NCI-H1092 (cell line): ENCODE results near the gene KASH5.
A peak's percentile ranks its signal among the peaks of the same experiment; 100 is the strongest.
"Not testable (repeated sequence)": the region's sequence is repeated elsewhere in the genome, so short reads cannot be mapped to it uniquely, and the experiment has no call there.

ENCODE experiments used
- DNase-seq: peaks from one replicate; lab custom pipeline; 2025; lab: John Stamatoyannopoulos, UW

The KASH5 gene

DNA sequence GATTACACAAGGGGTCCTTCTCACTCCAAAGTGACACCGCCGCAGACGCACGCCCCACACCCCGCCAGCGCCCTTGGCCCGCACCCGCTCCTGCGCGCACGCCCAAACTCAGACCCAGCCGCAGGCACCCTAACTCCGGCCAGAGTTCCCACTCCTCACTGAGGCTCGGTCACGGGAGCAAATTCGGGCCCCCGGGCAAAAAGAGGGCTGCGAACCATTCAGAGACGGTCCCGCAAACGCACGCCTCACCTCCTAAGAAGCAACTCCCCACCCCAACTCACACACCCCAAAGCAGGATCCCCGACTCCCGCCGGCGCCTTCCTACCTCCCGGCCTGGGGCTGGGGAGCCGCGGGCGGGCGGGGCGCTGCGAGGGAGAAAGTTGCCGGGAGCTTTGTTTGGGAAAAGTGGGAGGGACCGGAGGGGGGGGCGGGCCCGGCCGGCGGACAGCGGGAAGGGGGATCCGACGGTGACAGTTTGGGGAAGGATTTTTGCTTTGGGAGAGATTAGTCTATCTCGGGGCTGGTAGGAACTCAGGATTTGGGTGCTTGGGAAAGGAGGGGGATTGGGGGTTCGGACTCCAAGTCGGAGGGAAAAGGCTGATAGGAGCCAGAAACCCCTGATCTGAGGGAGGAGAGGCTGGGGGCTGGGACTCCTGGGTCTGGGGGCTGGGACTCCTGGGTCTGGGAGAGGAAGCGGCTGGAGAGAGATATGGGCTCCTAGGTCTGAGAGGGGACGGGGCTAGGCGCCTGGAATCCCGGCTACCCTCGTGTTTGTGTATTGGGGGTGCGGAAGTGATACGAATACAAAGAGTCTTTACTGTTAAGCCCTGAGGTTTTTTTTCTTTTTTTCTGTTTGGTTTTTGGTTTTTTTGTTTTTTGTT, 25.8 kb upstream of the KASH5 start, which contains the start of gene TEAD2:
TEAD2 (minus strand) TSS at position 369 of the 881 bp plus-strand sequence. CDS start 2,341 bp downstream, outside the sequence.
- no peak for DNase-seq

DNA sequence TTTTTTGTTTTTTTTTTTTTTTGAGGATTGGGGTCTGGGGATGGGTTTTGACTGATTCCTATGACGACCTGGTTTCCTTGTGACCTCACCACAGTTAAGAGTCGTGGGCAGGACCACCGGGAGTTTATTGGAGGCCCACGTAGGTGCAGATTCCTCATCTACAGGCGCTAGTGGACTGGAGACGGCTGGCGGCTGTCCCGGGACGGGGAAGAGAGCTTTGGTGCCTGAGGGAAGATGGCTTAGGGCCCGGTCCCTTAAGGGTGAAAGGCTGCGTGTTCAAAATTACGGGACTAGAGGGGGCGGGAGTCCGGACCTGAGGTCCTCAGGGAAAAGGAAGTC, 25.2 kb upstream of the KASH5 start:
- no peak for DNase-seq

DNA sequence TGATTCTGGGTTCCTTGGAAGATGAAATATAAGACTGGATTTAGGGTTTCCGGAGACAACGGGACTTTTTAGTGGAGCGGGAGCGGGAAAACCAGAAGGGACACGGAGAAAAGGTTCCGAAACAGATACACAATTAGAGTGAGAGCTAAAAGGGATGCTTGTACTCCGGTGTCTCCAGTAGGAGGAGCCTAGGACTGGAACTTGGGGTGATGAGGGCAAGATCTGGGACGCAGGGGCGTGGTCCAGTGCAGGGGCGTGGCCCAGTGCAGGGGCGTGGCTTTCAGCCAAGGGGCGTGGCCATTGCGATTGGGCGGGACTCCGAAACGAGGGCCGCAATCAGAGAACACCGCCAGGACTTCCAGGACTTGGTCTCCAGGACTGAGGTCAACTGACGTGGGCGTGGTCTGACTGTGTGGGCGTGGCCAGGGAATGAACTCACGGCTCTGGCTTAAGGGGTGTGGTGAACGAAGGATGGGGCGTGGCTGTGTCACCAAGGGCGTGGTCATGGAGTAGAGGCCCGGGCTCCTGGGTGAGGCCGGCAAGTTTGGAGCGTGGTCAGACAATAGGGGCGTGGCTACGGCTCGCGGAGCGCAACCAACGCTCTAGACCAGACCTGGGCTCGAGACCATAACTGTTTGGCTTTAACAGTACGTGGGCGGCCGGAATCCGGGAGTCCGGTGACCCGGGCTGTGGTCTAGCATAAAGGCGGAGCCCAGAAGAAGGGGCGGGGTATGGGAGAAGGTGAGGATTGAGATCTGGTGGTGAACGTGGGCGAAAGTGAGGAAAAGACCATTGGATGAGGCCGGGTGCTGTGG, 24.6 kb upstream of the KASH5 start, which contains the start of gene DKKL1:
DKKL1 (plus strand) TSS at position 610 of the 815 bp plus-strand sequence; CDS start at position 732, 122 bp downstream.
- no peak for DNase-seq

DNA sequence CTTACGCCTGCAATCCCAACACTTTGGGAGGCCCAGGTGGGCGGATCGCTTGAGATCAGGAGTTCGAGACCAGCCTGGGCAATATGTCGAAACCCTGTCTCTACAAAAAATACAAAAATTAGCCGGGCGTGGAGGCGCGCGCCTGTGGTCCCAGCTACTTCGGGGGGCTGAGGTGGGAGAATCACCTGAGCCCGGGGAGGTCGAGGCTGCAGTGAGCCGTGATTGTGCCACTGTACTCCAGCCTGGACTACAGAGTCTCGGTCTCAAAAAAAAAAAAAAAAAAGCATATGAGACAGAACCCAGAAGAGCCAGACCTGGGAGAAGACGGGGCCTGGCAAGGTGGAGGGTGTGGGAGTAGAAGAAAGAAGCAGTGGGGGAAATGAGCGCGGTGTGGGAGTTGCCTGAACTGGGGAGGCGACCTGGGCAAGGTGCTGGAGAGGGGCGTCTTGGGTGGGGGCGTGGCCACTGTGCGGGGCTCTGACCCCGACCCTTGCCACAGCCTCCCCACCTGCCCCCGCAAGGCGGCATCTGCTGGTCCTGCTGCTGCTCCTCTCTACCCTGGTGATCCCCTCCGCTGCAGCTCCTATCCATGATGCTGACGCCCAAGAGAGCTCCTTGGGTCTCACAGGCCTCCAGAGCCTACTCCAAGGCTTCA, 23.8 kb upstream of the KASH5 start:
- no peak for DNase-seq

DNA sequence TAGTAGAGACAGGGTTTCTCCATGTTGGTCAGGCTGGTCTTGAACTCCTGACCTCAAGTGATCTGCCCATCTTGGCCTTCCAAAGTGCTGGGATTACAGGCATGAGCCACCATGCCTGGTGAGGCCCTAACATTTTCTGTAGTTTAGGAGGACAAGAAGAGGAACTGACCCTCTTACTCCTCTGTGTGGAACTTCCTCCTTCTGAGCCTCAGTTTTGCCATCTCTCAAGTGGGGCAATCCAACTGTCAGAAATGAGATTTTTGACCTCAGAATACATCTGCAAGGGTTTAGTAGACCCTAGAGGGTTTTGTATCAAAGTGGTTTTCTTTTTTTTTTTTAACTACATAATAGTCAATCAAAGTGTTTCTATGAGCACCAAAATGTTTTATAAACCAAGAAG, 21.9 kb upstream of the KASH5 start:
- DNase-seq = no peak

DNA sequence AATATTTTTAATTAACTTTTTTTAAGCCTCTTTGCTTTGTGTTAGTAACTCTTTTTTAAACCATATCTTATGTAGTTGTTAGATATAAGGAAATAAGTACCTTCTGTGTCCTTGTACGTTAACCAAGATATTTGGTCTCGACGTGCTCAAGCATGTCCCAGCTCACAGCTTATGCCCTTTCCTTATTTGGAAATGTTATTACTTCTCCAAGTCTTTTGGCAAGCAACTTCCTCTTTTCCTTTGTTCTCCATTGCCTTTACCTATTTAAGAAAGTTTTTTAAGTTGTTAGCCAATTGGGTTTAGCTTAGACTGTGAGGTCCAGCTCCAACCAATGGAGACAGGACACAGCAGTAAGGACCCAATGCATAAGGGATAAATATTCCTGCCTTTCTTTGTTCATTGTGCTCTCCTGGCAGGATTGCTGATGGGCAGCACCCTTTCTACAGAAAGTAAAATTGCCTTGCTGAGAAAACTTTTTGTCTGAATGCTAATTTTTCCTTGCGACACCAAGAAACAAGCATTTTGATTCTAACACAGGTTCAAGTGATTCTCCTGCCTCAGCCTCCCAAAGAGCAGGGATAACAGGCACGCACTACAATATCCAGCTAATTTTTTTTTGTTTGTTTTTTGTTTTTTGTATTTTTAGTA, 19.2 kb upstream of the KASH5 start:
- no peak for DNase-seq

DNA sequence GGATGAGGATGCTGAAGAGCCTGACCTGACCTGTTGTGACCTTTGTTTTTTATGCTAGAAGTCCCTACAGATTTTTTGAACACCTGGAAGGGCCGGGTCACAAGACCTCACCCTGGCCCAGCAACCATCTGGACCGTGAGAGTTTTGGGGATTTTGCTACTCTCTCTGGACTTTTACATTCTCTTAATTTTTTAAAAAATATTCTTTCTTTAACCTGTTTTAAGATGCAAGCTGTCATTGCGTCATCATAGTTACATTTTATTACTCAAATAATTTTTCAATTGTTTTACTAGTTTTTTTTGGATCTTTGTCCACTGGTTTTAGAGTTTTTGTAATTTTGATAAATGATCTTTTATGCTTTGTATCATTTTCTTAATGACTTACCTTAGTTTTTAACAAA, 16.9 kb upstream of the KASH5 start:
- no peak for DNase-seq

DNA sequence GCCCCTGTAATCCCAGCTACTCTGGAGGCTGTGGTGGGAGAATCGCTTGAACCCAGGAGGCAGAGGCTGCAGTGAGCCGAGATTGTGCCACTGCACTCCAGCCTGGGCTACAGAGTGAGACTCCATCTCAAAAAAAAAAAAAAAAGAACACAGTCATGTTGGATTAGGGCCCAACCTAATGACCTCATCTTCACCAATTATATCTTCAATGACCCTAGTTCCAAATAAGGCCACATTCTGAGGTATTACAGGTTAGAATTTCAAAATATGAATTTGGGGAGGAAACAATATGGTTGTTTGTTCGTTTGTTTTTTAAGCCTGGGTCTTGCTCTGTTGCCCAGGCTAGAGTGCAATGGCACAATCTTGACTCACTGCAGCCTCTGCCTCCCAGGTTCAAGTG, 14.9 kb upstream of the KASH5 start:
- not testable (repeated sequence) for DNase-seq

DNA sequence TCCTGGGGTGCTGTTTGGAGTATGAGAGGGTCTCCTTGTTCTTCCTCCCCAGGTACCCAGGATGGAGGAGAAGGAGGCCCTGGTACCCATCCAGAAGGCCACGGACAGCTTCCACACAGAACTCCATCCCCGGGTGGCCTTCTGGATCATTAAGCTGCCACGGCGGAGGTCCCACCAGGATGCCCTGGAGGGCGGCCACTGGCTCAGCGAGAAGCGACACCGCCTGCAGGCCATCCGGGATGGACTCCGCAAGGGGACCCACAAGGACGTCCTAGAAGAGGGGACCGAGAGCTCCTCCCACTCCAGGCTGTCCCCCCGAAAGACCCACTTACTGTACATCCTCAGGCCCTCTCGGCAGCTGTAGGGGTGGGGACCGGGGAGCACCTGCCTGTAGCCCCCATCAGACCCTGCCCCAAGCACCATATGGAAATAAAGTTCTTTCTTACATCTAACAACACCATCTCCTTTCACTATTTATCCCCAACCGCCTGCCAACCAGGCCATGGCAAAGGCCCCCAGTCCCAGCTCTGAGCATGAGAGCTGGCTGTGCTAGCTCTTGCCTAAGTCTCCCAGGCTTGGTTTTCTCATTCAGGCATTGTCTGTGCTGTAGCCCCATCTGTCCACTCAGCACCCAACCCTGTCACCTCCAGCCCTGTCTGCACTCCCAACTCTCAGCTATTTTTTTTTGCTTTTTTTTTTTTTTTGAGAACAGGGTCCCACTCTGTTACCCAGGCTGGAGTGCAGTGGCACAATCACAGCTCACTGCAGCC, 13.2 kb upstream of the KASH5 start:
- DNase-seq = no peak

DNA sequence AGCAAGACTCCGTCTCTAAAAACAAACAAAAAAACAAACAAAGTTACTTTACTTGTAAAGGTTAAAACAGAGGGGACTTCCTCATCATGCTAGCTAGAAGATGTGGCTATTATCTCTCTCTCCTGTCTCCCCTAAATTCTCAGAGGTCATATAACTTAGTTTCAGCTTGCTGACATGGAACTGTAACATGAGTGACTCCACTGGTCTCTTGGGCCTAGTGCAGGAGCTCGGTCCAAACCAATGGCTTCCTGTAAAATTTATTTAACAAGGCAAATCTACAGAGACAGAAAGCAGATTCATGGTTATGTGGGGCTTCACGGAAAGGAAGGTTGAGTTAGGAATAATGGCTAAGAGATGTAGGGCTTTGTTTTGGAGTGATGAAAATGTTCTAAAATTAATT, 9.5 kb upstream of the KASH5 start:
- no peak for DNase-seq

DNA sequence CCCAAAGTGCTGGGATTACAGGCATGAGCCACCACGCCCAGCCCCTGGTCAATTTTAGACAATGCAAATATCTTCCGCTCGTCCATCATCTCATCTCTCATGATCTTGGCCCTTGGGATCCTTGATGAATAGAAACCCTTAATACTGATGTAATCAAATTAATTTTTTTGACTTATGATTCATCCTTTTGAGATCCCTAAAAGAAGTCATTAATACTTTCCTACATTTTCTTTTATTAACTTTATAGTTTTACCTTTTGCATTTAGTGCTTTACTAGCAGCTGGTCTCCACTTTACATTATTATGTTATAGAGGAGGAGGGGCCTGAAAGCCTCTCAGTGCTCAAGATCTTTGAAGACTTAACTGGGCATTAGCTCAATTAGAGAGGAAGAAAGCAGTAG, 7.7 kb upstream of the KASH5 start:
- no peak for DNase-seq

DNA sequence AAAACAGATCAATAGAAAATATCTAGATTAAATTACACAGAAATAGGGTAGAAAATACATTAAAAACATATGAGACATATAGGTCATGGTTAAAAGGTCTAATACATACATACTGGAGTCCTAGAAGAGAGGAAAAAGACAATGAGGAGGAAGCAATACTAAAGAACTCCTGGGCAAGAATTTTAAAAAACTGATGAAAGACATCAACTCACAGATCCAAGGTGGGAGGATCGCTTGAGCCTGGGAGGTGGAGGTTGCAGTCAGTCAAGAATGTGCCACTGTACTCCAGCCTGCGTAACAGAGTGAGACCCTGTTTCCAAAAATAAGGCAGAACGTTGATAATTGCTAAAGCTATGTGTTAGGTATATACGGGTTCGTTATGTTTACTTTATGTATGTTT, 5.4 kb upstream of the KASH5 start:
- no peak for DNase-seq

DNA sequence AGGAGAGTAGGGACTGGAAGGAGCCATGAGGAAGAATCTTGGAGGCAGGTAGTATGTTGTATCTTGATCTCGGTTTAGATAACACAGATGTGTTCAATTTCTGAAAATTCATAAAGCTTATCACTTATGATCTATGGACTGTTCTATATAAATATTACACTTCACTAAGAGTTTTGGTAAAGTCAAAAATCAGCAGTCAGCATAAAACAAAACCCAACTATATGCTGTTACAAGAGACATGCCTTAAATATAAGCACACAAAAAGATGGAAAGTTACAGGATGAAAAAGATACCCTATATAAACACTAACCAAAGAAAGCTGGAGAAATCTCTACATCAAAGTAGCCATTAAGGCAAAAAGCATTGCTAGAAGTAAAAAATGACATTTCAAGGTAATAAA, 4.5 kb upstream of the KASH5 start:
- DNase-seq = no peak

DNA sequence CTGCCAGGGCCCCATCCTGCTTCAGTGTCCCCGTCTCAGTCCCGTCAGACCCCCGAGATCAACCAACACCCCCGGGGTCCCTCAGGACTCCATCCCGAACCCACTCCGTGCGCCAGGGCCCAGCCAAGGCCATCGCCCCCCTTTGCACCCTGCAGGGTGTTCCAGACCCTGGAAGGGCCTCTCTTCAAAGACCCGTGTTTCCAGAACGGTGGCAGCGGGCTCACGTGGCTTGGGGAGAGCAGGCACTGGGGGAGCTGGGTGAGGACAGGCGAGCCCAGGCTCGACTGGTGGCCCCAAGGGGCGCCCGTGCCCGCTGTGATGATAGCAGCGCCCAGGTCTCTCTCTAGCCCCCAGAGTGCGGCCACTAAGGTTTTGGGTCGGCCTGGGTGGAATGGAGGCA, 1.4 kb downstream of the KASH5 start:
- no peak for DNase-seq

DNA sequence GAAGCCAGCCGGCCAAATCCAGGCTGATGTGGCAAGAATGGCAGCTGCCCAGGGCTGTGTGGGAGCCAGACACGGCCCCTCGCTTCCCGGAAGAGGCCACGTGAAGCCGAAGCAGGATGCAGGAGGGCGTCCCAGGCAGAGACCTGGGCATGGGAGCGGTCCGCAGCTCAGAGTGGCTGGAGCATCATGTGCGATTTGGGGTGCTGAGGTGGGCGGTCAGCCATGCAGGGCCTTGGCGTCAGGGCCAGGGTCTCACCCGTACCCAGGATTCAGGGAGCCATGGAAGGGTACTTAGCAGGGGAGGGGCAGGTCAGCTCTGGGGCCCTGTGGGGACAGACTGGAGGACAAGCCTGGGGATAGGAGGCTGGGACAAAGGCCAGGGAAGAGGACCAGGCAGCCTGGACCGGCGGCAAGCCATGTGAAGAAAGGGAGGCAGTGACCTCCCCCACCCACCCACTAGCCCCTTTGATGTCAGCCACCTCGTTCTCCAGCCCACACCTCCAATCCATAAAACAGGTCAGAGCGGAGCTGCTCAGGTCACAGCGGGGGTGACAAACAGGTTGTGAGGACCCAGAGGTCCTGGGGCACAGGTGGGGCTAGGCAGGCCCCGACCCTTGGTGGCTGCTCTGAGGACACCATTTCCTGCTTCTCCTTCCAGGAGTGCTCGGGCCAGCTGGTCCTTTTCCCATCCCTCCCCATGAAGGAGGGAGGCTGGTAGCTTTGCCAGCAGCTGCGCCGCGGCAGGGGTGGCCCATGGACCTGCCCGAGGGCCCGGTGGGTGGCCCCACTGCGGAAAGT, 2.3 kb downstream of the KASH5 start:
- DNase-seq = no peak

DNA sequence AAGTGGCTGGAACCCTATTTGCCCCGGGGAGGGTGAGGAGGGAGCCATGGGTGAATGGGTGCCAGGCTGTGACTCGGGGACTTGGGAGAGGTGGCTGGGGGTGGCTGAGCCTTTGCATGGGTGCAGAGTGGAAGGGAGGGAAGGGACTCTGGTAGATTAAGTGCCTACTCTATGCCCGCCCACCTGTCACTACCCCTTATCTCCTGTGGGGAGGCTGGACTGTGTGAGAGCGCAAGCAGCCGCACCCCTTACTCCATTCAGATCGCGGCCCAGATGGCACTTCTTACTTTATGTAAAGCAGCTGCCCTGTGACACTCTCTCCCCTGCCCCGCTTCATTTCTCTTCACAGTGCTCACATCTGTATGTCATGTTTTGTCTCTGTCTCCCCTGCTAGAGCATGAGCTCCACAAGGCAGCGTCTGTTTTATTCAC, 2.9 kb downstream of the KASH5 start:
- DNase-seq = no peak

DNA sequence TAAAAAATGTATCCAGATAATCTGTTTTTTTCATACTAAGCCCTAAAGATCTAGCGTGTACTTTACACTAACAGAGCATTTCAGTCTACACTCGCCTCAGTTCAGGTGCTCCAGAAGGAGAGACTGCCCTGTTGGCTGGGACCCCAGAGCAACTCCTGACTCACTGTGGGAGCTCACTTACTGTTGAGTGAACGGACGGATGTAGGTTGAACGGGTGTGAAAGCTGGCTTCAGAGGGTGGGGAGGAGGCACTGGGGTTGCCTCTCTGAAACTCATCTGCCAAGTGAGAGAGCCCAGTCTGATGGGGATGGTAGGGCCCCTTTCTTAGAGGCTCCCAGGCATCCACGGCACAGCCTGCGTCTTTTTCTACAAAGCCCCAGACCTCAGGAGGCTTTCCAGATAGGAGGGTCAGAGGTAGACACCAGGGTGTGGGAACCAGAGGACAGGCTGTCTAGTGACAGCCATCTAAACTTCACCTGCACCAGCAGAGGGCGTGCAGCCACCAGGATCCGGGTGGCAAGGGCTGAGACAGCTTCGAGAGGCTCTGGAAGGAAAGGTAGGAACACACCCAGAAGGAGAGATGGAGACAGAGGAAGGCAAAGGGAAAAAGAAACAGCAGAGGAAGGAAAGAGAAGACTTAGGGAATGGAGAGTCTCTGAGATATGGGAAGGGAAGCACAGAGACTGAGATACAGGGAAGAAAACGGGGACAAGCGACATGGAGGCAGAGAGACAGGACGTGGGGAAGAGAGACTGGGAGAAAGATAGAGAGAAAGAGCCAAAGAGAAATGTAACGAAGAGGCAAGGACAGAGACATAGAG, 3.7 kb downstream of the KASH5 start:
- peak; percentile 66 for DNase-seq

DNA sequence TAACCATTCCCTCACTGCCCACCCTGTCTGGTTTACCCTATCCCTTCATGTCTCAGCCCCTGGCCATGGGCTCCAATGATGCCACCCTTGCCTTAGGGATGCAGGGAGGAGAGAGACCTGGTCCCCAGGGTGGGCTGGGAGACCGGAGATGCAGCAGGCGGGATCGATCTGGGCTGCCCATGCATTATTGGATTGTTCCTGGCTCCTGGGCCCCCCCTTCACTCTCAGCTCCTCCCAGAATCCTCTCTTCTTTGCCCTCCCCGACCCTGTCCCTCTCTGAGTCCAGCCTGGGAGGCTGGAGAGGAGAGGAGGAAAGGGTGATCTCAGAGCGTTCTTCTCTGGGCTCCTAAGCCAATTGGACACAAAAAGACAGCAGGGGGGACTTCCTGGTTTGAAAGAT, 5.8 kb downstream of the KASH5 start:
- no peak for DNase-seq

DNA sequence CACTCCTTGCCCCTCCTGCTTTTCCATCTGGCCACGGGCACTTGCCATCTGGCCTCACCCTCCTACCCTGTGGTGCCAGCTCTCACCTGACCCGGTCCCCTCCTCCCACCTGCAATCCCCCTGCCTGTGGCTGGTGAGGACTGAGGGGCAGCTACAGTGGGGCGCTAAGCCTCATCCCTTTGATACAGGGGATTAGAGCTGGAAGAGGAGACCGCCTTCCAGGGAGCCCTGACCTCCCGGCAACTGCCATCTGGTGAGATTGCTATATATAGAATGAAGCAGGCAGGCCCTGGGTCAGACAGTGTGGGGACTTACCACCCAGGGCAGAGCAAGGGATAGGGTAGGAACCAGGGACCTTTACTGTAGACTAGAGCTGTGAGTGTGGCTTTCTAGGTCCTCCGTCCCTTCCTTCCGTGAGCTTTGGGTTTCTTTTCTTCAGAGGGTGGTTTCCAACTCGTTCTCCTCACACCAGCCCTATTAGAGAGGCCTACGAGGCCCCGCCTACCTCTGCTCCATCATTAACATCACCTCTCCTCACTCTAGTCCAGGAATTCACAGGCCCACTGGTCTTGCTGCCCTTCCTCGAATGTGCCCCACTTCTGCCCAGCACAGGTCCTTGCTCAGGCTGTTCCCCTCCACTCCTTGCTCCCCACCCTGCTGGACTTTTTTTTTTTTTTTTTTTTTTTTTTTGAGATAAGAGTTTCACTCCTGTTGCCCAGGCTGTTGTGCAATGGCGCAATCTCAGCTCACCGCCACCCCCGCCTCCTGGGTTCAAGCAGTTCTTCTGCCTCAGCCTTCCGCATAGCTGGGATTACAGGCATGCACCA, 7.7 kb downstream of the KASH5 start:
- no peak for DNase-seq
